ENCODE results near the gene GALNT17. TPM values are rescaled to one million over a fixed set of nuclear protein-coding genes. Genes with fewer than 3 reads are reported as not detected.
A peak's percentile ranks its signal among the peaks of the same experiment; 100 is the strongest.

GALNT17 gene
- total RNA-seq, 4 donors from 2014 or later, result 51.1 to 95.6 (median 69.8) TPM

DNA sequence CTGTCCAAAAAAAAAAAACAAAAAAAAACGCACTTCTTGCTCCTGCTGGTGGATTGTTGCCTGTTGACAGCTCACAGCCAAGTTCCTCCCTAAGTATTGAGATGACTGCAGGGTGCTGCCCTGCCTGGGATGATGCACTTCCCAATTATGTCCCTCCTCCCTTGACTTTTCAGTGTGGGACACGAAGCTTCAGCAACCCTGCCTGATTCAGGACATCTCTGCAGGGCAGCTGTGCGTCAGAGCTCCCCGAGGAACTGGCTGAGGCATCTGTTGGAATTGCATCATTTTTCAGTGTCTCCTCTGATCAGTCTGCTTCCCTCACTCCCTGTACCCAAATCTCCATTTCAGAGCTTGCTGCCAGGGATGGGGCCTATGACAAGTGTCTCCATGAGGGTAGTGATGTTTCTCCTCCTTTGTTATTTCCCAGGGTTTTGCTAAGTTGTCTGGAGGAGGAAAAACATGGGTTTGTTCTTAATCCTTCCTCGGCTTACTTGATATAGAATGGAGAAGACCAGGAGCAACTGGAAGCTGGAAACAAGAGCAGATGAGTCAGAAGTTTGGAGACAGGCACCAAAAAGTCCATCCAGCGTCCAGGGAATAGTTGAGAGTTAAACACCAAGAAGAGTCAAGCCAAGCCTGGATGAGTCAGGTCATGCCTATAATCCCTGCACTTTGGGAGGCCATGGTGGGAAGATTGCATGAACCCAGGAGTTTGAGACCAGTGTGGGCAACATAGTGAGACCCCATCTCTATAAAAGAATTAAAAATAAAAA is 355.1 kb downstream of the GALNT17 start:
- H3K36me3 ChIP-seq, result no peaks in the 10 kb centered on the region
- no peaks in the 10 kb centered on the region for H3K27me3 ChIP-seq
- no peaks in the 10 kb centered on the region for H3K9me3 ChIP-seq
- H3K4me3 ChIP-seq, result no peak overlapping the region
- 69% methylated on average over 6 of the region's 6 CpGs for WGBS
- DNase-seq (ENCODE audit: extremely low spot score), result no peak
- H3K27ac ChIP-seq (replicated peaks in 1 of 4), result peak overlapping the region in 3 of 4 donors; percentile 34 to 53 (median 39)
- intact Hi-C loops (cut with DNase I), result no loop called here
- H3K4me1 ChIP-seq, result peaks cover 0 to 11% (median 2%) of the 10 kb centered on the region in 4 donors
- TF ChIP-seq POLR2A (IDR thresholded peaks at IDR 0.05; ENCODE audit: low read depth), result no peak
- TF ChIP-seq, protein P1, sequence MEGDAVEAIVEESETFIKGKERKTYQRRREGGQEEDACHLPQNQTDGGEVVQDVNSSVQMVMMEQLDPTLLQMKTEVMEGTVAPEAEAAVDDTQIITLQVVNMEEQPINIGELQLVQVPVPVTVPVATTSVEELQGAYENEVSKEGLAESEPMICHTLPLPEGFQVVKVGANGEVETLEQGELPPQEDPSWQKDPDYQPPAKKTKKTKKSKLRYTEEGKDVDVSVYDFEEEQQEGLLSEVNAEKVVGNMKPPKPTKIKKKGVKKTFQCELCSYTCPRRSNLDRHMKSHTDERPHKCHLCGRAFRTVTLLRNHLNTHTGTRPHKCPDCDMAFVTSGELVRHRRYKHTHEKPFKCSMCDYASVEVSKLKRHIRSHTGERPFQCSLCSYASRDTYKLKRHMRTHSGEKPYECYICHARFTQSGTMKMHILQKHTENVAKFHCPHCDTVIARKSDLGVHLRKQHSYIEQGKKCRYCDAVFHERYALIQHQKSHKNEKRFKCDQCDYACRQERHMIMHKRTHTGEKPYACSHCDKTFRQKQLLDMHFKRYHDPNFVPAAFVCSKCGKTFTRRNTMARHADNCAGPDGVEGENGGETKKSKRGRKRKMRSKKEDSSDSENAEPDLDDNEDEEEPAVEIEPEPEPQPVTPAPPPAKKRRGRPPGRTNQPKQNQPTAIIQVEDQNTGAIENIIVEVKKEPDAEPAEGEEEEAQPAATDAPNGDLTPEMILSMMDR (IDR thresholded peaks at IDR 0.05), result no peak
- TF ChIP-seq EP300 (IDR thresholded peaks at IDR 0.05), result no peak
- TF ChIP-seq POLR2AphosphoS5 (IDR thresholded peaks at IDR 0.05), result peak in 1 of 2 donors; percentile 19

DNA sequence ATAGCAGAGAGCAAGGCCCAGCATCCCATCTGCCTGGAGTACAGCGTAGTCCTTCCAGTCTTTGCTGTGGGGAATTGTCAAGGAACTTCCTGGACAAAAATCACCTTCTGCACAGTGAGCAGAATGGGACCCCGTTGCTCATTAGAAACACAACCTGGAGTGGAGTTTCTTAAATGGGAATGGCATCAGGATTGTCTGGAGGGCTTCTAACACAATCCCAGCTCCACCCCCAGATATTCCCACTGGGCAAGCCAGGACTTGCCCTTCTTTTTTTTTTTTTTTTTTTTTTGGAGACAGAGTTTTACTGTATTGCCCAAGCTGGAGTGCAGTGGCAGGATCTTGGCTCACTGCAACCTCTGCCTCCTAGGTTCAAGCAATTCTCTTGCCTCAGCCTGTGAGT is 356.4 kb downstream of the GALNT17 start:
- no peaks in the 10 kb centered on the region for H3K36me3 ChIP-seq
- no peak overlapping the region for H3K4me3 ChIP-seq
- no peaks in the 10 kb centered on the region for H3K27me3 ChIP-seq
- no peak for DNase-seq (ENCODE audit: extremely low spot score)
- no peak overlapping the region for H3K27ac ChIP-seq (replicated peaks in 1 of 4)
- no peaks in the 10 kb centered on the region for H3K9me3 ChIP-seq
- 80% methylated on average over 1 of the region's 2 CpGs for whole genome bisulfite sequencing
- H3K4me1 ChIP-seq, result peaks cover 0 to 11% (median 2%) of the 10 kb centered on the region in 4 donors
- intact Hi-C loops (cut with DNase I), result no loop called here
- TF ChIP-seq POLR2AphosphoS5 (IDR thresholded peaks at IDR 0.05), result no peak
- TF ChIP-seq POLR2A (IDR thresholded peaks at IDR 0.05; ENCODE audit: low read depth), result no peak
- TF ChIP-seq EP300 (IDR thresholded peaks at IDR 0.05), result no peak
- TF ChIP-seq, protein P1 (IDR thresholded peaks at IDR 0.05), result no peak

DNA sequence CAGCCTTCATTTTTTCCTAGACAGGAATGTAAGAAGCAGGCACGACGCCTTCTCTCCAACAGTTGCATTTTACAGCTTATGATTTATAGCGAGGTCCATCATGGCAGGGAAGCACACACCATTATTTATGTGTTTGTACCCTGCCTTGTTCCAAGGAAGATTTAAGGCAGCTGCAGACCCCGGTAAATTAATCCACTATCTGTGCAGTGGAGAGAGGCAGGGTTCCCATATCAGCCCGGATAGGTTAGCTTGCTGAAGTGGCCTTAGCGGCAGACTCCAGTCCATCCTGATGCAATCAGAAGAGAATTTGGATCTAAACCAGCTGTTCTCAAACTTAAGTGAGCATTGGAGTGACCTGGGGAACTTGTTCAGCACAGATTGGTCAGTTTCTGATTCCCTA is 359.4 kb downstream of the GALNT17 start:
- no peak overlapping the region for H3K27ac ChIP-seq (replicated peaks in 1 of 4)
- no peaks in the 10 kb centered on the region for H3K9me3 ChIP-seq
- no peaks in the 10 kb centered on the region for H3K36me3 ChIP-seq
- DNase-seq (ENCODE audit: extremely low spot score), result no peak
- 77% methylated on average over 6 of the region's 6 CpGs for WGBS
- TF ChIP-seq EP300 (IDR thresholded peaks at IDR 0.05) (no peak), POLR2A (IDR thresholded peaks at IDR 0.05; ENCODE audit: low read depth) (no peak), POLR2AphosphoS5 (IDR thresholded peaks at IDR 0.05) (no peak)
- TF ChIP-seq, protein P1 (IDR thresholded peaks at IDR 0.05), result no peak
- no peak overlapping the region for H3K4me3 ChIP-seq
- intact Hi-C loops (cut with DNase I), result no loop called here
- H3K4me1 ChIP-seq, result peaks cover 0 to 11% (median 2%) of the 10 kb centered on the region in 4 donors
- no peaks in the 10 kb centered on the region for H3K27me3 ChIP-seq

DNA sequence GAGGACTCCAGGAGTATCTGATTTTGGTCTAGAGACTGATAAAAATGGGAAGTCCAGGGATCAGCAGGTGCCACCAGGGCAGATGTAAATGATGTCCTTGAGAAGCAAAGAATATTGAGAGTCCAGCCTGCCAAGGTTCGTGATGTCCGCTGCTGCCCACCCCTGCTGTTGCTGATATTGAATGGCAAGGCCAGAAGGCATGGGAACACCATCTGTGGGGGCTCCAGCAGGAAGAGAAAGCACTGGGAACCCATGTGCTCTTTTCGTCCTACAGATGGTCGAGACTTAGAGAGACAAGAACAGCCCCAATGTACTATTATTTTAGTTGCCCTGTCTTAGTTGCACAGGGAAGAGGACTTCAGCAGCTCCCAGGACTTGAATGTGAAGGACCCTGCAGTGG is 363.9 kb downstream of the GALNT17 start:
- Histone ChIP-seq H3K27me3 (no peaks in the 10 kb centered on the region), H3K4me3 (no peak overlapping the region), H3K27ac (replicated peaks in 1 of 4) (no peak overlapping the region), H3K36me3 (no peaks in the 10 kb centered on the region), H3K9me3 (no peaks in the 10 kb centered on the region), H3K4me1 (peaks cover 5 to 16% (median 12%) of the 10 kb centered on the region in 4 donors)
- no peak for TF ChIP-seq EP300 (IDR thresholded peaks at IDR 0.05)
- TF ChIP-seq POLR2AphosphoS5 (IDR thresholded peaks at IDR 0.05), result no peak
- TF ChIP-seq, protein P1 (IDR thresholded peaks at IDR 0.05), result no peak
- TF ChIP-seq POLR2A (IDR thresholded peaks at IDR 0.05; ENCODE audit: low read depth), result no peak
- intact Hi-C loops (cut with DNase I), result no loop called here
- no peak for DNase-seq (ENCODE audit: extremely low spot score)
- WGBS, result 91% methylated on average over 4 of the region's 4 CpGs

Data from esophagus muscularis mucosa (tissue), 4 donors.